ENCODE data around the gene KLRC4.

Gene KLRC4

DNA sequence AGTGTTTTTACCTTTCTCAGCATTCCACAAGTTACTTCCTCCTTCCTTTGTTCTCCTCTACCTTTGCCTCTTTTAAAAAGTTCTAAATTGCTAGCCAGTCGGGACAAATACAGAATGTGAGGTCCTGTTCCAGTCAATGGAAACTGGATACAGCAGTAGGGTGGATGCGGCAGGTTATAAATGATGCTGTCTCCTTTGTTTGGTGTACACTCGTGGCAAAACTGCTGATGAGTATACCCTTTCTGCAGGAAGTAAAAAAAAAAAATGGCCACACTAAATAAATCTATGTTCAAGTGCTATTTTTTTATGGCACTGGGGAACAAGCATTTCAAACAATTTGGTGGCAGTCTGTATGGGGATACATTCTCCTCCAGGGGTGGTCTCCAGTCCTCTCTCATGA lies 47.2 kb downstream of the KLRC4 start:
- Histone ChIP-seq H3K36me3 (ENCODE audit: insufficient read depth) (no peaks in the 10 kb centered on the region), H3K27me3 (ENCODE audit: insufficient read depth, low read depth) (peaks cover 13% of the 10 kb centered on the region), H3K4me2 (no peak overlapping the region), H3K4me1 (ENCODE audit: low read depth, poor library complexity, severe bottlenecking) (peaks cover 11% of the 10 kb centered on the region), H3K4me3 (IDR thresholded peaks at IDR 0.05; ENCODE audit: insufficient read depth, low read depth, low read length) (no peak overlapping the region), H3K79me2 (ENCODE audit: insufficient read depth, low read depth) (no peaks in the 10 kb centered on the region), H2AFZ (ENCODE audit: low read depth) (no peak overlapping the region), H3K9ac (no peak overlapping the region), H3K27ac (no peak overlapping the region), H4K20me1 (ENCODE audit: insufficient read depth) (no peaks in the 10 kb centered on the region)
- TF ChIP-seq, protein P1, sequence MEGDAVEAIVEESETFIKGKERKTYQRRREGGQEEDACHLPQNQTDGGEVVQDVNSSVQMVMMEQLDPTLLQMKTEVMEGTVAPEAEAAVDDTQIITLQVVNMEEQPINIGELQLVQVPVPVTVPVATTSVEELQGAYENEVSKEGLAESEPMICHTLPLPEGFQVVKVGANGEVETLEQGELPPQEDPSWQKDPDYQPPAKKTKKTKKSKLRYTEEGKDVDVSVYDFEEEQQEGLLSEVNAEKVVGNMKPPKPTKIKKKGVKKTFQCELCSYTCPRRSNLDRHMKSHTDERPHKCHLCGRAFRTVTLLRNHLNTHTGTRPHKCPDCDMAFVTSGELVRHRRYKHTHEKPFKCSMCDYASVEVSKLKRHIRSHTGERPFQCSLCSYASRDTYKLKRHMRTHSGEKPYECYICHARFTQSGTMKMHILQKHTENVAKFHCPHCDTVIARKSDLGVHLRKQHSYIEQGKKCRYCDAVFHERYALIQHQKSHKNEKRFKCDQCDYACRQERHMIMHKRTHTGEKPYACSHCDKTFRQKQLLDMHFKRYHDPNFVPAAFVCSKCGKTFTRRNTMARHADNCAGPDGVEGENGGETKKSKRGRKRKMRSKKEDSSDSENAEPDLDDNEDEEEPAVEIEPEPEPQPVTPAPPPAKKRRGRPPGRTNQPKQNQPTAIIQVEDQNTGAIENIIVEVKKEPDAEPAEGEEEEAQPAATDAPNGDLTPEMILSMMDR (conservative IDR thresholded peaks at IDR 0.05; ENCODE audit: low read depth, low read length) = no peak

DNA sequence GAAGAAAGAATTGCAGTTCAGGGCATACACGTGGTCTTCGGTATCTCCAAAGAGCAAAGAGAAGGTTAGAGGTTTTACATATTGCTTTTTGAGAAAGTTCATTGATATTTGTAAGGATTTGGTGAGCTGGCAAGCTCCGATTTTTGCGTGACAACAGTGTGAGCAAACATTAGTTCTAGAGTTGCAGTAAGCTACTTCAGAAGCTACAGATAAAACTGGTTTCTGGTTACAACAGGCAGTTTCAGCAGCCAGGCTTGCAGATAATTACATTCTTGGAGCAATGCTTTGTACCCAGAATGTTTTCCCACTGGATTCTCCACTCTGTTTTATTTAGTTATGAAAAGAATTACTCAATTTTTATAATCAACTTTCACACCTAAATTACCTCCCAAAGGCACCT lies 47.9 kb downstream of the KLRC4 start:
- Histone ChIP-seq H4K20me1 (ENCODE audit: insufficient read depth) (no peaks in the 10 kb centered on the region), H3K27ac (no peak overlapping the region), H2AFZ (ENCODE audit: low read depth) (no peak overlapping the region), H3K36me3 (ENCODE audit: insufficient read depth) (no peaks in the 10 kb centered on the region), H3K27me3 (ENCODE audit: insufficient read depth, low read depth) (peaks cover 13% of the 10 kb centered on the region), H3K9ac (no peak overlapping the region), H3K79me2 (ENCODE audit: insufficient read depth, low read depth) (no peaks in the 10 kb centered on the region), H3K4me2 (no peak overlapping the region), H3K4me1 (ENCODE audit: low read depth, poor library complexity, severe bottlenecking) (peaks cover 11% of the 10 kb centered on the region), H3K4me3 (IDR thresholded peaks at IDR 0.05; ENCODE audit: insufficient read depth, low read depth, low read length) (no peak overlapping the region)
- TF ChIP-seq, protein P1 (conservative IDR thresholded peaks at IDR 0.05; ENCODE audit: low read depth, low read length) = no peak

DNA sequence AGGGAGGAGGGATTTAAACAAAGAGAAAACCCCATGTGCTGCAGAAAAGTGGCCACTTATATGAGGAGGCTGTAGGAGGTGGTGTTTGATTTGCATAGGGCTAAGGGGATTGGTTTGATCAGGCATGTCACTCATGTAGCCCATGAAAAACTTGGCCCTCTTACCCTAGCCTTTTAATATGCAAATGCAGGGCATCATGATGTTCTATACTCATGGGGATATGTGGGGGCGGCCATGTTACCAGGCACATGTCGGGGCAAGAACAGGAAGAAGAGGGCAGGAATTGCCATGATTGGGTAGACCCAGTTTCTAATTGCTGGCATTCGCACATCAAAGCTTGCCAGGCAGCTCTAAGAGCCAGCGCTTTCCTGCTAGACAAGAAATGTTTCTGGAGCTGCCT lies 48.5 kb downstream of the KLRC4 start:
- Histone ChIP-seq H3K36me3 (ENCODE audit: insufficient read depth) (no peaks in the 10 kb centered on the region), H4K20me1 (ENCODE audit: insufficient read depth) (no peaks in the 10 kb centered on the region), H3K4me3 (IDR thresholded peaks at IDR 0.05; ENCODE audit: insufficient read depth, low read depth, low read length) (no peak overlapping the region), H3K79me2 (ENCODE audit: insufficient read depth, low read depth) (no peaks in the 10 kb centered on the region), H3K4me1 (ENCODE audit: low read depth, poor library complexity, severe bottlenecking) (peaks cover 11% of the 10 kb centered on the region), H3K27ac (no peak overlapping the region), H3K27me3 (ENCODE audit: insufficient read depth, low read depth) (peaks cover 8% of the 10 kb centered on the region; the same call in 1 of the 2 replicates), H3K9ac (no peak overlapping the region), H3K4me2 (no peak overlapping the region), H2AFZ (ENCODE audit: low read depth) (no peak overlapping the region)
- TF ChIP-seq, protein P1 (conservative IDR thresholded peaks at IDR 0.05; ENCODE audit: low read depth, low read length) = no peak

DNA sequence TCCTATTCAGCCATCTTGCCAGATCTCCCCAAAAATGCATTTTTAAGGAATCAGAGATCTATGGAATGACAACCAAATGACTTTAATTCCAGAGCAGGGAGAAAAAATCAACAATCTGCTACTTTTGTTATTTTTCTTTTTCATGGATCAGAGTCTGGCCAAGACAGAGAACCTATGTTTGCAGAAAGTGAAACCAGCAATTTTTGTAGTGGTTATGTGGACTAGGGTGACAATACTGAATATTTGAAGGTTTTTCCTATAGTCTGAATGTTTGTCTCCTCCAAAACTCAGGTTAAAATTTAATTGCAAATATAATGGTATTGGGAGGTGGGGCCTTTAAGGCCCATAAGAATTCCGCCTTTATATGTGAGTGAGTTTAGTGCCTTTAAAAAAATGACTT lies 50.6 kb downstream of the KLRC4 start:
- no peak overlapping the region for H3K27ac ChIP-seq
- peaks cover 2% of the 10 kb centered on the region for H3K4me1 ChIP-seq (ENCODE audit: low read depth, poor library complexity, severe bottlenecking)
- H4K20me1 ChIP-seq (ENCODE audit: insufficient read depth) = no peaks in the 10 kb centered on the region
- no peaks in the 10 kb centered on the region for H3K36me3 ChIP-seq (ENCODE audit: insufficient read depth)
- TF ChIP-seq, protein P1 (conservative IDR thresholded peaks at IDR 0.05; ENCODE audit: low read depth, low read length) = no peak
- H3K4me3 ChIP-seq (IDR thresholded peaks at IDR 0.05; ENCODE audit: insufficient read depth, low read depth, low read length) = no peak overlapping the region
- H3K27me3 ChIP-seq (ENCODE audit: insufficient read depth, low read depth) = peaks cover 7% of the 10 kb centered on the region; the same call in 1 of the 2 replicates
- no peak overlapping the region for H3K9ac ChIP-seq
- H3K79me2 ChIP-seq (ENCODE audit: insufficient read depth, low read depth) = no peaks in the 10 kb centered on the region
- no peak overlapping the region for H2AFZ ChIP-seq (ENCODE audit: low read depth)
- H3K4me2 ChIP-seq = no peak overlapping the region
